Measurements from ENCODE around the gene TM2D3.

The TM2D3 gene

GRCh38 chr15:101648356-101648755 is 3.8 kb downstream of the TM2D3 start:
- TF ChIP-seq, protein P1, sequence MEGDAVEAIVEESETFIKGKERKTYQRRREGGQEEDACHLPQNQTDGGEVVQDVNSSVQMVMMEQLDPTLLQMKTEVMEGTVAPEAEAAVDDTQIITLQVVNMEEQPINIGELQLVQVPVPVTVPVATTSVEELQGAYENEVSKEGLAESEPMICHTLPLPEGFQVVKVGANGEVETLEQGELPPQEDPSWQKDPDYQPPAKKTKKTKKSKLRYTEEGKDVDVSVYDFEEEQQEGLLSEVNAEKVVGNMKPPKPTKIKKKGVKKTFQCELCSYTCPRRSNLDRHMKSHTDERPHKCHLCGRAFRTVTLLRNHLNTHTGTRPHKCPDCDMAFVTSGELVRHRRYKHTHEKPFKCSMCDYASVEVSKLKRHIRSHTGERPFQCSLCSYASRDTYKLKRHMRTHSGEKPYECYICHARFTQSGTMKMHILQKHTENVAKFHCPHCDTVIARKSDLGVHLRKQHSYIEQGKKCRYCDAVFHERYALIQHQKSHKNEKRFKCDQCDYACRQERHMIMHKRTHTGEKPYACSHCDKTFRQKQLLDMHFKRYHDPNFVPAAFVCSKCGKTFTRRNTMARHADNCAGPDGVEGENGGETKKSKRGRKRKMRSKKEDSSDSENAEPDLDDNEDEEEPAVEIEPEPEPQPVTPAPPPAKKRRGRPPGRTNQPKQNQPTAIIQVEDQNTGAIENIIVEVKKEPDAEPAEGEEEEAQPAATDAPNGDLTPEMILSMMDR (conservative IDR thresholded peaks at IDR 0.05; ENCODE audit: low read depth, low read length), result no peak
- DNase-seq (ENCODE audit: low read depth), result no peak
- no peak overlapping the region for H3K4me3 ChIP-seq (ENCODE audit: low read length)

- H3K4me3 ChIP-seq (ENCODE audit: low read length), result no peak overlapping the region
- no peak for DNase-seq (ENCODE audit: low read depth)
- TF ChIP-seq, protein P1 (conservative IDR thresholded peaks at IDR 0.05; ENCODE audit: low read depth, low read length), result no peak
Observed at GRCh38 chr15:101647251-101647650, 4.9 kb downstream of the TM2D3 start.

- TF ChIP-seq, protein P1 (conservative IDR thresholded peaks at IDR 0.05; ENCODE audit: low read depth, low read length), result no peak
- H3K4me3 ChIP-seq (ENCODE audit: low read length), result no peak overlapping the region
- no peak for DNase-seq (ENCODE audit: low read depth)
Observed at GRCh38 chr15:101646672-101647071, 5.5 kb downstream of the TM2D3 start.

DNA sequence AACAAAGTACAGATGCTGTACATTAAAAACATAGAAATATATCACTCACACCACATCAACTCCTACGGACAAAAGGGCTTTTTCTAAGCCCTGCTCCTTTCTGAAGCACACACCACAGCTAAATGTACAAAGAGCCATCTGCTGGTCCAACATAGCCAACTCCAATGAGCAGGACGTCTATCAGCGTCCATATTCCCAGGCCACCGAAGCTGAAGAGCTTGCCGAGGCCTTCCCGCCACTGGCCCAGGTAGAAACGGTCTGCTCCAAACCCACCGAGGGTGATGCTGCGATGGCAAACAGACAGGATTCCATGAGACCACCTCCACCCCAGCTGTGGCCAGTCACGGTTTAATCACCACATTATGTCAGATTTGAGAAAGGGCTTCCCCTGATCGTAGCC is 9.8 kb downstream of the TM2D3 start:
- TF ChIP-seq, protein P1 (conservative IDR thresholded peaks at IDR 0.05; ENCODE audit: low read depth, low read length), result no peak
- no peak for DNase-seq (ENCODE audit: low read depth)
- H3K4me3 ChIP-seq (ENCODE audit: low read length), result no peak overlapping the region

- DNase-seq (ENCODE audit: low read depth), result no peak
- H3K4me3 ChIP-seq (ENCODE audit: low read length), result no peak overlapping the region
- TF ChIP-seq, protein P1 (conservative IDR thresholded peaks at IDR 0.05; ENCODE audit: low read depth, low read length), result no peak
Observed at GRCh38 chr15:101641894-101642293, 10.3 kb downstream of the TM2D3 start.

DNA sequence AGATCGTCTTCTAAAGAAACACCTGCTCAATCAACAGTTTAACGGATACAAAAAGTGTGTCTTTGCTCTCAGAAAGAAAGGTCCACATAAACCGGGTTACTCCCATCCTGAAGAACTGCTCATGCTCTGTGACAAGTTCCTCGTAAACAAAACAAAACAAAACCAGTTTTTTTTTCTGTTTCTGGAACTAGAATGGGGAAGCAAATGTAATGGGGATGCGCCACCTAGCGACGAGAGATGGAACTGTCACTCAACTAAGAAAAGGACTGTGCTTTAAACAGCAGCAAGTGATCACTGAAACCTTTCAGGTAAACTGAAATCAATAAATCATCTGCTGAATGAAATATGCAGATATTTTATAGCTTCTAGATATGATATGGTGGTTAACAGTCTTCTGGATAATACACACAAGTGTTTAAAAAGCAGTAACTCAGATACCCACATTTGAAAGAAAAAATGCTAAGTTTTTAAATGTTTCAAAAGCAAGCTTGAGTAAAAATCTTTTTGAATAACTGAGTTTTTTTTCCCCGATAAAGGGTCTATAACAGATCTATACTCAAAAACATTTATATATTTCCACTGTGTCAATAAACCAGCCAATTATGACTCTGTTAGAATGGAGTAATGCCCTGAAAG is 10.9 kb downstream of the TM2D3 start:
- no peak for DNase-seq (ENCODE audit: low read depth)
- no peak overlapping the region for H3K4me3 ChIP-seq (ENCODE audit: low read length)
- TF ChIP-seq, protein P1 (conservative IDR thresholded peaks at IDR 0.05; ENCODE audit: low read depth, low read length), result peak; percentile 95

DNA sequence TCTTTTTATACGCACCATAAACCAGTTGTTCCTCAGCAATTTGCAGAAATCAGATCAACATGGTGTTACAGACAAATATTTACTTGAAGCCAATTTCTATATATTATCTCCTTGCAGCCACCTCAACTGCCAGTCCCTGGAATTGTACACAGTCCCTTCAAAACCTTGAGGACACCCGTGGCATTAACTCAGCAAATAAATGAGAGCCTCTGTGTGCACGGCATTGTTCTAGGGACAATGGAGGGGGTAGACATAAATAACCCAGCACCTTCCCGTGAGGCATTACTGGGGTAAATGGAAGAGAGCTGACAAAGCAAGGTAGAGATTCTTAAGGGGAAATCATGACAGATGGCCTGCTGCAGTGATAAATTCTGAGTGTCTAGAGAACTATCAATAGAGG is 12.5 kb downstream of the TM2D3 start:
- DNase-seq (ENCODE audit: low read depth), result no peak
- H3K4me3 ChIP-seq (ENCODE audit: low read length), result no peak overlapping the region
- TF ChIP-seq, protein P1 (conservative IDR thresholded peaks at IDR 0.05; ENCODE audit: low read depth, low read length), result no peak
